ENCODE results near the gene TPT1. TPM values are rescaled to one million over a fixed set of nuclear protein-coding genes. Genes with fewer than 3 reads are reported as not detected.
"Not testable (repeated sequence)": the region's sequence is repeated elsewhere in the genome, so short reads cannot be mapped to it uniquely, and the experiment has no call there.

The TPT1 gene
- 2,987 to 3,118 TPM (median 2,990 TPM) in 3 replicates for total RNA-seq
- long read RNA-seq, full-length matches to known transcripts = 354 of 386 reads
- long read RNA-seq, partial matches to known transcripts = 13 of 386 reads
- long read RNA-seq, other reads (novel, unspliced or antisense) = 19 of 386 reads

GRCh38 chr13:45341034-45341798, at the start of gene TPT1:
Gene TPT1, minus strand, starts transcription at chr13:45341183. Its CDS starts 114 bp downstream, at chr13:45341069.
- Mint-ChIP-seq H3K4me1 (ENCODE audit: low read depth) (peaks cover 61% of the 10 kb centered on the region), H3K27ac (ENCODE audit: unreplicated experiment) (peak within 1 kb of the TSS; percentile 99), H3K36me3 (ENCODE audit: low read depth) (peaks cover 36% of the 10 kb centered on the region), H3K4me3 (ENCODE audit: unreplicated experiment) (peak within 1 kb of the TSS; percentile 94), H3K27me3 (ENCODE audit: low read depth) (no peaks in the 10 kb centered on the region), H3K9me3 (ENCODE audit: low read depth) (no peaks in the 10 kb centered on the region)
- peak; percentile 99 for DNase-seq (ENCODE audit: low spot score)
- peak; percentile 14 for TF ChIP-seq CTCF (IDR thresholded peaks at IDR 0.05)

- not testable (repeated sequence) for H3K9me3 Mint-ChIP-seq (ENCODE audit: low read depth); H3K27ac Mint-ChIP-seq (ENCODE audit: unreplicated experiment); H3K4me1 Mint-ChIP-seq (ENCODE audit: low read depth); H3K4me3 Mint-ChIP-seq (ENCODE audit: unreplicated experiment); H3K27me3 Mint-ChIP-seq (ENCODE audit: low read depth); DNase-seq (ENCODE audit: low spot score)
- peaks cover 16% of the 10 kb centered on the region for H3K36me3 Mint-ChIP-seq (ENCODE audit: low read depth)
These were observed 49.4 kb upstream of the TPT1 start for GRCh38 chr13:45390348-45390747.

GRCh38 chr13:45388664-45389063, 47.7 kb upstream of the TPT1 start:
- H3K4me3 Mint-ChIP-seq (ENCODE audit: unreplicated experiment) = no peak overlapping the region
- H3K27me3 Mint-ChIP-seq (ENCODE audit: low read depth) = no peaks in the 10 kb centered on the region
- H3K36me3 Mint-ChIP-seq (ENCODE audit: low read depth) = peaks cover 16% of the 10 kb centered on the region
- H3K4me1 Mint-ChIP-seq (ENCODE audit: low read depth) = no peaks in the 10 kb centered on the region
- H3K27ac Mint-ChIP-seq (ENCODE audit: unreplicated experiment) = no peak overlapping the region
- DNase-seq (ENCODE audit: low spot score) = no peak
- no peak for TF ChIP-seq CTCF (IDR thresholded peaks at IDR 0.05)
- no peaks in the 10 kb centered on the region for H3K9me3 Mint-ChIP-seq (ENCODE audit: low read depth)

GRCh38 chr13:45386892-45387575, 46.1 kb upstream of the TPT1 start:
- not testable (repeated sequence) for H3K4me3 Mint-ChIP-seq (ENCODE audit: unreplicated experiment); DNase-seq (ENCODE audit: low spot score); H3K4me1 Mint-ChIP-seq (ENCODE audit: low read depth); H3K27me3 Mint-ChIP-seq (ENCODE audit: low read depth); H3K27ac Mint-ChIP-seq (ENCODE audit: unreplicated experiment); H3K9me3 Mint-ChIP-seq (ENCODE audit: low read depth)
- peaks cover 16% of the 10 kb centered on the region for H3K36me3 Mint-ChIP-seq (ENCODE audit: low read depth)

- no peak overlapping the region for H3K27ac Mint-ChIP-seq (ENCODE audit: unreplicated experiment)
- no peak for DNase-seq (ENCODE audit: low spot score)
- no peak for TF ChIP-seq CTCF (IDR thresholded peaks at IDR 0.05)
- no peaks in the 10 kb centered on the region for H3K9me3 Mint-ChIP-seq (ENCODE audit: low read depth)
- H3K4me1 Mint-ChIP-seq (ENCODE audit: low read depth) = no peaks in the 10 kb centered on the region
- no peak overlapping the region for H3K4me3 Mint-ChIP-seq (ENCODE audit: unreplicated experiment)
- H3K27me3 Mint-ChIP-seq (ENCODE audit: low read depth) = no peaks in the 10 kb centered on the region
- peaks cover 15% of the 10 kb centered on the region for H3K36me3 Mint-ChIP-seq (ENCODE audit: low read depth)
These were observed 45.0 kb upstream of the TPT1 start for GRCh38 chr13:45385907-45386553.

- Mint-ChIP-seq H3K4me1 (ENCODE audit: low read depth) (no peaks in the 10 kb centered on the region), H3K36me3 (ENCODE audit: low read depth) (peaks cover 10% of the 10 kb centered on the region), H3K27ac (ENCODE audit: unreplicated experiment) (no peak overlapping the region), H3K9me3 (ENCODE audit: low read depth) (no peaks in the 10 kb centered on the region), H3K27me3 (ENCODE audit: low read depth) (no peaks in the 10 kb centered on the region), H3K4me3 (ENCODE audit: unreplicated experiment) (no peak overlapping the region)
- no peak for DNase-seq (ENCODE audit: low spot score)
- TF ChIP-seq CTCF (IDR thresholded peaks at IDR 0.05) = no peak
These were observed 44.3 kb upstream of the TPT1 start for GRCh38 chr13:45385320-45385719.

All from chondrocyte (in vitro differentiated cells).